OCI-LY1 (cell line): ENCODE measurements around the gene KRT3.

Experiments
- H2AFZ ChIP-seq: fragments of 200-600 bp; sonication (generic), shearing (Covaris generic); 2 replicates; pipeline ENCODE4 v1.6.0; 2014; ENCODE audit warnings: antibody characterized with exemption, mild to moderate bottlenecking, low read length
- H3F3A ChIP-seq: fragments of 200-600 bp; sonication (generic), shearing (Covaris generic); 2 replicates; pipeline ENCODE4 v1.6.0; 2014; ENCODE audit warnings: mild to moderate bottlenecking, antibody characterized with exemption, low read length, moderate library complexity; ENCODE audit not compliant: insufficient read depth
- H3K27ac ChIP-seq: fragments of 200-600 bp; sonication (generic); 2 replicates; pipeline ENCODE4 v1.5.1; 2014; ENCODE audit warnings: low read length, mixed run types, mild to moderate bottlenecking, low read depth; ENCODE audit not compliant: poor library complexity, severe bottlenecking
- H3K27me3 ChIP-seq: fragments of 200-600 bp; sonication (generic); 2 replicates; pipeline ENCODE4 v1.6.0; 2014; ENCODE audit warnings: antibody characterized with exemption, mild to moderate bottlenecking, low read length, moderate library complexity; ENCODE audit not compliant: insufficient read depth
- H3K36me3 ChIP-seq: fragments of 200-600 bp; sonication (generic); 2 replicates; pipeline ENCODE4 v1.6.1; 2014; ENCODE audit warnings: mild to moderate bottlenecking, antibody characterized with exemption, low read length, moderate library complexity, mixed read lengths; ENCODE audit not compliant: insufficient read depth
- H3K4me1 ChIP-seq: fragments of 200-600 bp; sonication (generic); 2 replicates; pipeline ENCODE4 v1.5.1; 2014; ENCODE audit warnings: mild to moderate bottlenecking, low read length, moderate library complexity; ENCODE audit not compliant: insufficient read depth, severe bottlenecking
- H3K4me2 ChIP-seq: fragments of 200-600 bp; sonication (generic), shearing (Covaris generic); 2 replicates; pipeline ENCODE4 v1.6.1; 2014; ENCODE audit warnings: low read length
- H3K4me3 ChIP-seq: fragments of 200-600 bp; sonication (generic); 2 replicates; pipeline ENCODE4 v1.5.1; 2014; ENCODE audit warnings: low read length, low read depth, mild to moderate bottlenecking, mixed read lengths; ENCODE audit not compliant: poor library complexity, severe bottlenecking
- H3K79me2 ChIP-seq: fragments of 200-600 bp; shearing (Covaris generic); 2 replicates; pipeline ENCODE4 v1.6.1; 2016; ENCODE audit warnings: mixed run types, low read length, mixed read lengths; ENCODE audit not compliant: insufficient read depth
- H3K9ac ChIP-seq: fragments of 200-600 bp; sonication (generic), shearing (Covaris generic); 2 replicates; pipeline ENCODE4 v1.6.1; 2014; ENCODE audit warnings: mild to moderate bottlenecking, low read length, mixed read lengths
- H3K9me2 ChIP-seq: fragments of 200-600 bp; sonication (generic), shearing (Covaris generic); 2 replicates; pipeline ENCODE4 v1.6.1; 2014; ENCODE audit warnings: low read depth, mild to moderate bottlenecking, low read length, mixed read lengths
- H3K9me3 ChIP-seq: fragments of 200-600 bp; shearing (Covaris generic); 2 replicates; pipeline ENCODE4 v1.6.1; 2014; ENCODE audit warnings: low read length, mixed read lengths
- H4K20me1 ChIP-seq: fragments of 200-600 bp; sonication (generic), shearing (Covaris generic); 2 replicates; pipeline ENCODE4 v1.6.0; 2016; ENCODE audit warnings: mild to moderate bottlenecking, low read length; ENCODE audit not compliant: insufficient read depth
- CTCF ChIP-seq: fragments of 200-600 bp; sonication (generic), shearing (Covaris generic); IDR thresholded peaks from 2 replicates; pipeline ENCODE4 v1.5.1; 2017; ENCODE audit warnings: mild to moderate bottlenecking, antibody characterized with exemption, low read length, moderate library complexity, mixed read lengths
- EZH2 ChIP-seq: fragments of 200-600 bp; sonication (generic), shearing (Covaris generic); IDR thresholded peaks from 2 replicates; pipeline ENCODE4 v1.8.0; 2017; ENCODE audit warnings: borderline replicate concordance, mixed run types, mild to moderate bottlenecking, antibody characterized with exemption, low read length, moderate library complexity, mixed read lengths

KRT3 gene

GRCh38 chr12:52768479-52769200 lies 27.3 kb downstream of the KRT3 start:
- no peaks in the 10 kb centered on the region for H3K36me3 ChIP-seq
- no peaks in the 10 kb centered on the region for H3K9me2 ChIP-seq
- H3K9ac ChIP-seq, result no peak overlapping the region
- H3K4me2 ChIP-seq, result no peak overlapping the region
- no peaks in the 10 kb centered on the region for H3F3A ChIP-seq
- no peaks in the 10 kb centered on the region for H4K20me1 ChIP-seq
- H3K4me1 ChIP-seq, result no peaks in the 10 kb centered on the region
- no peak overlapping the region for H3K27ac ChIP-seq
- no peak overlapping the region for H3K4me3 ChIP-seq
- no peak for TF ChIP-seq EZH2
- TF ChIP-seq CTCF, result no peak
- H2AFZ ChIP-seq, result no peak overlapping the region
- H3K27me3 ChIP-seq, result no peaks in the 10 kb centered on the region; the same call in 1 of the 2 replicates
- H3K79me2 ChIP-seq, result no peaks in the 10 kb centered on the region
- no peaks in the 10 kb centered on the region for H3K9me3 ChIP-seq

GRCh38 chr12:52767427-52767826 lies 28.5 kb downstream of the KRT3 start:
- Histone ChIP-seq H3K36me3 (no peaks in the 10 kb centered on the region), H3K79me2 (no peaks in the 10 kb centered on the region)
- no peak for TF ChIP-seq CTCF
- no peak for TF ChIP-seq EZH2

GRCh38 chr12:52767020-52767379 lies 28.9 kb downstream of the KRT3 start:
- H3K79me2 ChIP-seq, result no peaks in the 10 kb centered on the region
- H4K20me1 ChIP-seq, result no peaks in the 10 kb centered on the region
- H3K9me2 ChIP-seq, result no peaks in the 10 kb centered on the region
- no peaks in the 10 kb centered on the region for H3K9me3 ChIP-seq
- no peak overlapping the region for H3K9ac ChIP-seq
- no peak overlapping the region for H3K27ac ChIP-seq
- H3K4me1 ChIP-seq, result no peaks in the 10 kb centered on the region
- H3F3A ChIP-seq, result no peaks in the 10 kb centered on the region
- H3K4me3 ChIP-seq, result no peak overlapping the region
- H2AFZ ChIP-seq, result no peak overlapping the region
- no peak overlapping the region for H3K4me2 ChIP-seq
- H3K27me3 ChIP-seq, result no peaks in the 10 kb centered on the region; the same call in 1 of the 2 replicates
- TF ChIP-seq EZH2 (no peak), CTCF (no peak)
- no peaks in the 10 kb centered on the region for H3K36me3 ChIP-seq

More at GRCh38 chr12:52767427-52767826, 28.5 kb downstream of the KRT3 start:
- H3K4me3 ChIP-seq, result no peak overlapping the region
- H3F3A ChIP-seq, result no peaks in the 10 kb centered on the region
- no peaks in the 10 kb centered on the region for H4K20me1 ChIP-seq
- no peaks in the 10 kb centered on the region for H3K9me2 ChIP-seq
- no peak overlapping the region for H2AFZ ChIP-seq
- H3K4me1 ChIP-seq, result no peaks in the 10 kb centered on the region
- H3K9ac ChIP-seq, result no peak overlapping the region
- no peaks in the 10 kb centered on the region; the same call in 1 of the 2 replicates for H3K27me3 ChIP-seq
- no peak overlapping the region for H3K27ac ChIP-seq
- H3K4me2 ChIP-seq, result no peak overlapping the region
- no peaks in the 10 kb centered on the region for H3K9me3 ChIP-seq
